ENCODE data around the gene ZCCHC8.
"Not testable (repeated sequence)": the region's sequence is repeated elsewhere in the genome, so short reads cannot be mapped to it uniquely, and the experiment has no call there.

Gene ZCCHC8

GRCh38 chr12:122506393-122506938, 5.7 kb upstream of the ZCCHC8 start:
- DNase-seq = no peak

- DNase-seq = no peak
Observed at GRCh38 chr12:122505419-122506051, 4.8 kb upstream of the ZCCHC8 start.

GRCh38 chr12:122503783-122504590, 3.3 kb upstream of the ZCCHC8 start:
- DNase-seq = no peak

- DNase-seq = no peak
Observed at GRCh38 chr12:122503147-122503751, 2.5 kb upstream of the ZCCHC8 start.

GRCh38 chr12:122501489-122501989, 807 bp upstream of the ZCCHC8 start:
- DNase-seq = no peak

- peak; percentile 60 for DNase-seq
Observed at GRCh38 chr12:122499991-122500684, 594 bp downstream of the ZCCHC8 start.

GRCh38 chr12:122495258-122495657, 5.5 kb downstream of the ZCCHC8 start:
- no peak for DNase-seq

- DNase-seq = not testable (repeated sequence)
Observed at GRCh38 chr12:122493222-122493621, 7.5 kb downstream of the ZCCHC8 start.

- DNase-seq = no peak
Observed at GRCh38 chr12:122491991-122492390, 8.7 kb downstream of the ZCCHC8 start.

- peak; percentile 93 for DNase-seq
Observed at GRCh38 chr12:122489038-122489437, 11.7 kb downstream of the ZCCHC8 start.

- not testable (repeated sequence) for DNase-seq
Observed at GRCh38 chr12:122487807-122488206, 12.9 kb downstream of the ZCCHC8 start.

GRCh38 chr12:122486805-122487426, 13.8 kb downstream of the ZCCHC8 start:
- DNase-seq = no peak

GRCh38 chr12:122486360-122486759, 14.4 kb downstream of the ZCCHC8 start:
- not testable (repeated sequence) for DNase-seq

- DNase-seq = not testable (repeated sequence)
Observed at GRCh38 chr12:122484385-122484784, 16.3 kb downstream of the ZCCHC8 start.

- no peak for DNase-seq
Observed at GRCh38 chr12:122483969-122484368, 16.8 kb downstream of the ZCCHC8 start.

GRCh38 chr12:122481861-122482260, 18.9 kb downstream of the ZCCHC8 start:
- DNase-seq = no peak

GRCh38 chr12:122480753-122481152, 20.0 kb downstream of the ZCCHC8 start:
- no peak for DNase-seq

- no peak for DNase-seq
Observed at GRCh38 chr12:122474324-122474716, 26.4 kb downstream of the ZCCHC8 start.

- no peak for DNase-seq
Observed at GRCh38 chr12:122473543-122474323, 27.0 kb downstream of the ZCCHC8 start.

GRCh38 chr12:122471324-122472226, 29.2 kb downstream of the ZCCHC8 start:
- peak; percentile 69 for DNase-seq
